H1 (cell line): ENCODE measurements around the gene HRH2. TPM values are rescaled to one million over a fixed set of nuclear protein-coding genes. Genes with fewer than 3 reads are reported as not detected.

ENCODE experiments used
- CTCF ChIA-PET: fragments of 300-600 bp; sonication (Branson Sonifier 250); formaldehyde crosslinking; loops from one replicate; lab custom pipeline; 2021; ENCODE audit not compliant: partially characterized antibody; lab: Charles Lee
- POLR2A ChIA-PET: fragments of 300-600 bp; sonication (Branson Sonifier 250); formaldehyde crosslinking; loops from one replicate; lab custom pipeline; 2021; ENCODE audit warnings: inconsistent platforms; ENCODE audit not compliant: partially characterized antibody; lab: Charles Lee
- DNase-seq, 2 experiments: peaks; one replicate each; pipeline versions ENCODE4 v3.0.0 to v3.0.0-alpha.2; 2010 to 2022; ENCODE audit warnings: low spot score in 2 of 2, low read depth in 1 of 2, mixed read lengths in 1 of 2
- FAIRE-seq: peaks from 2 replicates; lab custom pipeline; 2011; peaks lifted over from hg19 to GRCh38; lab: Jason Lieb, UNC
- H2AFZ ChIP-seq: 2 replicates; pipeline ENCODE4 v1.8.1; 2012; ENCODE audit warnings: low read length, inconsistent platforms
- H2AK5ac ChIP-seq: 2 replicates; pipeline ENCODE4 v1.6.1; 2013; ENCODE audit warnings: low read depth, low read length
- H2BK120ac ChIP-seq: replicated peaks from 2 replicates; pipeline ENCODE3; 2013; ENCODE audit warnings: low read depth, low read length, inconsistent platforms
- H2BK12ac ChIP-seq: 2 replicates; pipeline ENCODE4 v1.6.1; 2013; ENCODE audit warnings: low read depth, low read length
- H2BK15ac ChIP-seq: 2 replicates; pipeline ENCODE4 v1.6.1; 2013; ENCODE audit warnings: low read length
- H2BK20ac ChIP-seq: 2 replicates; pipeline ENCODE4 v1.6.1; 2013; ENCODE audit warnings: low read length
- H2BK5ac ChIP-seq: 2 replicates; pipeline ENCODE4 v1.6.1; 2013; ENCODE audit warnings: low read depth, low read length
- H3K14ac ChIP-seq: 2 replicates; pipeline ENCODE4 v1.6.1; 2013; ENCODE audit warnings: inconsistent platforms; ENCODE audit not compliant: insufficient read length
- H3K18ac ChIP-seq: 2 replicates; pipeline ENCODE4 v1.6.1; 2013; ENCODE audit warnings: low read length; ENCODE audit errors: extremely low read depth
- H3K23ac ChIP-seq: 2 replicates; pipeline ENCODE4 v1.6.1; 2013; ENCODE audit warnings: inconsistent platforms; ENCODE audit not compliant: insufficient read length
- H3K23me2 ChIP-seq: 2 replicates; pipeline ENCODE4 v1.6.1; 2013; ENCODE audit warnings: low read depth, low read length
- H3K27ac ChIP-seq: 2 replicates; pipeline ENCODE4 v1.6.1; 2011; ENCODE audit warnings: low read depth, low read length, inconsistent platforms
- H3K27me3 ChIP-seq, 4 experiments: replicated peaks in 1 of 4; 1 replicate in 1 of 4; 2 replicates in 3 of 4; pipeline versions ENCODE4 v1.6.1 to v1.8.1; 2011 to 2013; ENCODE audit warnings: low read length in 3 of 4, mild to moderate bottlenecking in 3 of 4, inconsistent platforms in 2 of 4, mixed read lengths in 2 of 4, moderate library complexity in 1 of 4; ENCODE audit not compliant: control insufficient read depth in 3 of 4, insufficient read depth in 3 of 4; ENCODE audit errors: extremely low read depth in 1 of 4
- H3K36me3 ChIP-seq, 4 experiments: 2 replicates each; pipeline versions ENCODE4 v1.6.1 to v1.8.1; 2011 to 2013; ENCODE audit warnings: mild to moderate bottlenecking in 4 of 4, low read length in 3 of 4, moderate library complexity in 2 of 4, control low read depth in 1 of 4, inconsistent platforms in 1 of 4; ENCODE audit not compliant: insufficient read depth in 4 of 4, control insufficient read depth in 2 of 4
- H3K4ac ChIP-seq: replicated peaks from 2 replicates; pipeline ENCODE3; 2013; ENCODE audit warnings: low read length, low read depth, mixed read lengths, inconsistent platforms; ENCODE audit not compliant: insufficient read length
- H3K4me1 ChIP-seq, 4 experiments: replicated peaks in 1 of 4; 1 replicate in 1 of 4; 2 replicates in 3 of 4; pipeline versions ENCODE4 v1.6.1 to v1.8.1; 2011 to 2013; ENCODE audit warnings: low read length in 3 of 4, inconsistent platforms in 2 of 4, mixed read lengths in 1 of 4; ENCODE audit not compliant: insufficient read depth in 4 of 4, control insufficient read depth in 3 of 4
- H3K4me2 ChIP-seq, 2 experiments: 2 replicates each; pipeline versions ENCODE4 v1.6.1 to v1.8.1; 2011 to 2013; ENCODE audit warnings: low read depth in 2 of 2, low read length in 2 of 2, control low read depth in 1 of 2, inconsistent platforms in 1 of 2, mild to moderate bottlenecking in 1 of 2; ENCODE audit not compliant: insufficient read depth in 1 of 2
- H3K4me3 ChIP-seq, 4 experiments: fragments of 200-600, 300-600 bp in 1 of 4; sonication (generic), shearing (Covaris generic), sonication (Bioruptor Twin) in 1 of 4; 2 replicates each; pipeline versions ENCODE4 v1.5.1 to v1.8.1; 2011 to 2016; ENCODE audit warnings: low read length in 4 of 4, low read depth in 3 of 4, control low read depth in 2 of 4, inconsistent platforms in 2 of 4, mild to moderate bottlenecking in 2 of 4, mixed read lengths in 1 of 4, moderate library complexity in 1 of 4; ENCODE audit not compliant: insufficient read depth in 2 of 4; ENCODE audit errors: extremely low read depth in 1 of 4
- H3K56ac ChIP-seq: replicated peaks from 2 replicates; pipeline ENCODE3; 2013; ENCODE audit warnings: low read depth, mild to moderate bottlenecking, mixed read lengths, low read length, inconsistent platforms; ENCODE audit not compliant: insufficient read length
- H3K79me1 ChIP-seq: 2 replicates; pipeline ENCODE4 v1.6.1; 2013; ENCODE audit warnings: low read depth, low read length, control low read depth
- H3K79me2 ChIP-seq, 2 experiments: 2 replicates each; pipeline versions ENCODE4 v1.6.1 to v1.8.1; 2012 to 2013; ENCODE audit warnings: low read length in 2 of 2, mild to moderate bottlenecking in 2 of 2, inconsistent platforms in 1 of 2; ENCODE audit not compliant: insufficient read depth in 2 of 2, control insufficient read depth in 1 of 2
- H3K9ac ChIP-seq, 4 experiments: replicated peaks in 1 of 4; 1 replicate in 1 of 4; 2 replicates in 3 of 4; pipeline versions ENCODE4 v1.6.1 to v1.8.1; 2011 to 2013; ENCODE audit warnings: low read depth in 3 of 4, low read length in 3 of 4, control low read depth in 2 of 4, mild to moderate bottlenecking in 2 of 4, moderate library complexity in 2 of 4, inconsistent platforms in 1 of 4; ENCODE audit errors: extremely low read depth in 1 of 4
- H3K9me3 ChIP-seq, 2 experiments: 2 replicates each; pipeline versions ENCODE4 v1.6.1 to v1.8.1; 2012 to 2013; ENCODE audit warnings: mild to moderate bottlenecking in 2 of 2, moderate library complexity in 2 of 2, control low read depth in 1 of 2, inconsistent platforms in 1 of 2, low read depth in 1 of 2, low read length in 1 of 2, mixed read lengths in 1 of 2; ENCODE audit not compliant: insufficient read depth in 2 of 2
- H4K20me1 ChIP-seq, 2 experiments: replicated peaks in 1 of 2; 2 replicates each; pipeline versions ENCODE3 to v1.8.1; 2011 to 2013; ENCODE audit warnings: inconsistent platforms in 2 of 2, low read length in 2 of 2, mild to moderate bottlenecking in 1 of 2; ENCODE audit not compliant: insufficient read depth in 2 of 2, control insufficient read depth in 1 of 2
- H4K5ac ChIP-seq: 2 replicates; pipeline ENCODE4 v1.6.1; 2013; ENCODE audit warnings: low read length, low read depth, mixed read lengths, inconsistent platforms; ENCODE audit not compliant: insufficient read length
- H4K8ac ChIP-seq: 2 replicates; pipeline ENCODE4 v1.8.0; 2013; ENCODE audit warnings: mild to moderate bottlenecking, moderate library complexity, low read length, inconsistent platforms; ENCODE audit not compliant: insufficient read depth; ENCODE audit errors: extremely low read depth
- H4K91ac ChIP-seq: replicated peaks from 2 replicates; pipeline ENCODE3; 2013; ENCODE audit warnings: low read length, mixed read lengths, inconsistent platforms; ENCODE audit not compliant: insufficient read length
- BCL11A ChIP-seq, 2 experiments: IDR thresholded peaks; one replicate each; pipeline ENCODE4 v1.6.1; 2011; ENCODE audit warnings: low read depth in 2 of 2, low read length in 2 of 2, mild to moderate bottlenecking in 2 of 2
- CHD2 ChIP-seq: IDR thresholded peaks from 2 replicates; pipeline ENCODE4 v1.6.1; 2012; ENCODE audit warnings: low read length, improper control_type of control experiment
- HDAC2 ChIP-seq, 2 experiments: fragments of 300-600 bp in 1 of 2; sonication (generic) in 1 of 2; IDR thresholded peaks; 2 replicates each; pipeline ENCODE4 v1.6.1; 2011 to 2012; ENCODE audit warnings: low read depth in 2 of 2, low read length in 2 of 2, mild to moderate bottlenecking in 2 of 2, moderate library complexity in 2 of 2, borderline replicate concordance in 1 of 2, inconsistent platforms in 1 of 2
- POU5F1 ChIP-seq: IDR thresholded peaks from 2 replicates; pipeline ENCODE4 v1.6.1; 2011; ENCODE audit warnings: low read depth, mild to moderate bottlenecking, low read length, moderate library complexity
- RBBP5 ChIP-seq: IDR thresholded peaks from 2 replicates; pipeline ENCODE4 v1.7.1; 2012; ENCODE audit warnings: low read depth, mild to moderate bottlenecking, inconsistent platforms, low read length, moderate library complexity, borderline replicate concordance
- RNF2 ChIP-seq: fragments of 200-900, 300-1000 bp; sonication (generic); IDR thresholded peaks from 2 replicates; pipeline ENCODE4 v1.7.1; 2016; ENCODE audit warnings: borderline replicate concordance, low read depth, mild to moderate bottlenecking, antibody characterized with exemption, low read length; ENCODE audit not compliant: poor library complexity, severe bottlenecking; ENCODE audit errors: missing control alignments
- SRF ChIP-seq: IDR thresholded peaks from 2 replicates; pipeline ENCODE4 v1.6.1; 2011; ENCODE audit warnings: mild to moderate bottlenecking, low read depth, low read length, moderate library complexity
- WGBS, 2 experiments: shearing (Covaris generic) in 1 of 2; methylation state at CpG; one replicate each; pipeline versions ENCODE4 v1.1.6 to v1.1.7; 2013 to 2015; ENCODE audit warnings: low lambda C conversion rate in 2 of 2, mixed read lengths in 2 of 2, inconsistent platforms in 1 of 2, low coverage in 1 of 2, missing lambda C conversion rate in 1 of 2; ENCODE audit not compliant: insufficient replicate concordance in 2 of 2, insufficient coverage in 1 of 2, insufficient read length in 1 of 2; ENCODE audit errors: extremely low coverage in 1 of 2, missing lambda C conversion rate in 1 of 2; 5-methylcytosine and 5-hydroxymethylcytosine counted together
- polyA plus RNA-seq, 7 experiments: library from polyadenylated mRNA; depleted of rRNA in 3 of 7; stranded (reverse) in 5 of 7; unstranded in 2 of 7; fragments of >200 nt in 5 of 7; fragments of 200-250 nt in 2 of 7; gene quantifications; 1 replicate in 5 of 7; 2 replicates in 1 of 7; 4 replicates in 1 of 7; pipeline versions ENCODE4 v1.2.1 to v1.2.3, GENCODE V29; 2011 to 2013; ENCODE audit warnings: missing spikeins in 2 of 7, mixed read lengths in 2 of 7
- total RNA-seq: library from RNA; stranded (reverse); fragmentation: NEBNext Ultra II Directional; extraction: Animal tissue kit (Norgen Biotek cat#: 25700); gene quantifications from 2 replicates; pipeline ENCODE4 v1.2.1, GENCODE V29; 2021

HRH2 gene
- total and polyA plus RNA-seq, 2 of the 8 experiments (the other 6 are each of a cell fraction or from before 2014, with no cell fraction given): 7.8 to 8.1 TPM

DNA sequence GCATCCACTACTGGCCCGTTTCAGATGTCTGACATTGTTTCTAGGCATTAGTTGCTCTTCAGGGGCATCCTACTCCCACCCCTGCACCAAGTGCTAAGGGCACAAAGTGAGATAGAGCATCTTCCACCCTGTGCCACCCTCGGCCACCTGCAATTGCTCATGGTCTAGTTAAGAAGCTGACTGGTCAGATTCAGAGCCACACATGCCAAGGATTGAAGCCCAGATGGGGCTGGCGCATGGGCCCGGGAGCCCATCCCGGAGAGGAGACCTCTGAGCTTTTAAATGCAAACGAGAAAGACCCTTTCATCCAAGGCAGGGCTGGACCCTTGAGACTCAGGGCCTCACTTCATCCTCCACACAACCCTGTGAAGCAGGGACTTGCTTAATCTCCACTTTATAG, 28.5 kb downstream of the HRH2 start:
- H3K36me3 ChIP-seq: peaks cover 0 to 8% (median 3%) of the 10 kb centered on the region in 4 experiments; a peak in 2 of 8 replicates
- H2AFZ ChIP-seq: no peak overlapping the region
- no peak overlapping the region for H3K14ac ChIP-seq
- H3K4me2 ChIP-seq: no peak overlapping the region
- no peak overlapping the region for H3K4ac ChIP-seq
- no peak overlapping the region for H2AK5ac ChIP-seq
- H2BK5ac ChIP-seq: no peak overlapping the region
- no peak overlapping the region for H3K9ac ChIP-seq
- 90% methylated on average over 6 of the region's 6 CpGs; no CpG with 5 or more reads in 1 of the 2 experiments for WGBS, 2 experiments
- no peak overlapping the region for H3K18ac ChIP-seq
- no peak overlapping the region for H3K4me3 ChIP-seq
- H4K20me1 ChIP-seq: peaks cover 0 to 6% of the 10 kb centered on the region in 2 experiments
- ChIA-PET POLR2A (no interaction called here), CTCF (interaction anchor here (1.9 to 7.7 kb wide), 3 partner anchors 9 to 152 kb away, joined by 12 to 59 read pairs (median 41); no protein-coding TSS in a partner anchor)
- H2BK20ac ChIP-seq: no peak overlapping the region
- H4K91ac ChIP-seq: no peak overlapping the region
- no peak for TF ChIP-seq CHD2
- TF ChIP-seq SRF: no peak
- no peak for TF ChIP-seq POU5F1
- no peak for TF ChIP-seq RBBP5
- no peak for TF ChIP-seq HDAC2 (IDR thresholded peaks at IDR 0.05; ENCODE audit: borderline replicate concordance in 1 of 2, low read depth in 2 of 2, low read length in 2 of 2)
- no peak for TF ChIP-seq RNF2
- no peak for TF ChIP-seq BCL11A (IDR thresholded peaks at IDR 0.05; ENCODE audit: low read depth in 2 of 2, low read length in 2 of 2)
- H3K4me1 ChIP-seq: peaks cover 0 to 8% (median 3%) of the 10 kb centered on the region in 4 experiments; a peak in 3 of 7 replicates
- H3K9me3 ChIP-seq: no peaks in the 10 kb centered on the region
- H3K56ac ChIP-seq: no peak overlapping the region
- no peak overlapping the region for H3K23ac ChIP-seq
- H2BK12ac ChIP-seq: no peak overlapping the region
- no peaks in the 10 kb centered on the region for H3K79me1 ChIP-seq
- no peak overlapping the region for H2BK120ac ChIP-seq
- H2BK15ac ChIP-seq: no peak overlapping the region
- H3K23me2 ChIP-seq: no peaks in the 10 kb centered on the region
- DNase-seq (no peak), FAIRE-seq (no peak)
- no peaks in the 10 kb centered on the region for H3K79me2 ChIP-seq
- H4K5ac ChIP-seq: no peak overlapping the region
- no peak overlapping the region for H3K27ac ChIP-seq
- H3K27me3 ChIP-seq: no peaks in the 10 kb centered on the region
- no peak overlapping the region for H4K8ac ChIP-seq
